Subcutaneous abdominal adipose tissue (tissue), 5 donors: Measurements from ENCODE around the gene TAF1C.

Source experiments
- H3K27ac ChIP-seq: one replicate; pipeline ENCODE4 v1.7.0; 2013; ENCODE audit warnings: low read depth, mild to moderate bottlenecking, inconsistent platforms, low read length, moderate library complexity
- H3K27me3 ChIP-seq, 5 donors: one replicate each; pipeline ENCODE4 v1.7.0; 2013; ENCODE audit warnings: low read length in 5 of 5, inconsistent platforms in 1 of 5; ENCODE audit not compliant: control insufficient read depth in 5 of 5, insufficient read depth in 4 of 5
- H3K36me3 ChIP-seq, 5 donors: one replicate each; pipeline ENCODE4 v1.7.0; 2013; ENCODE audit warnings: low read length in 5 of 5; ENCODE audit not compliant: control insufficient read depth in 5 of 5, insufficient read depth in 5 of 5
- H3K4me1 ChIP-seq, 5 donors: one replicate each; pipeline ENCODE4 v1.7.0; 2013; ENCODE audit warnings: low read length in 5 of 5, mild to moderate bottlenecking in 3 of 5, moderate library complexity in 1 of 5; ENCODE audit not compliant: control insufficient read depth in 5 of 5, insufficient read depth in 5 of 5
- H3K4me3 ChIP-seq, 5 donors: one replicate each; pipeline ENCODE4 v1.7.0; 2013; ENCODE audit warnings: low read length in 5 of 5, low read depth in 1 of 5
- H3K9ac ChIP-seq, 5 donors: one replicate each; pipeline ENCODE4 v1.7.0; 2013; ENCODE audit warnings: low read length in 5 of 5, mild to moderate bottlenecking in 4 of 5, moderate library complexity in 3 of 5
- H3K9me3 ChIP-seq, 5 donors: one replicate each; pipeline ENCODE4 v1.7.0; 2013; ENCODE audit warnings: low read length in 5 of 5; ENCODE audit not compliant: control insufficient read depth in 5 of 5
- donor health status: healthy.
- donor health status: healthy.
- donor health status: healthy.
- donor health status: healthy.
- donor health status: healthy.

TAF1C gene

DNA sequence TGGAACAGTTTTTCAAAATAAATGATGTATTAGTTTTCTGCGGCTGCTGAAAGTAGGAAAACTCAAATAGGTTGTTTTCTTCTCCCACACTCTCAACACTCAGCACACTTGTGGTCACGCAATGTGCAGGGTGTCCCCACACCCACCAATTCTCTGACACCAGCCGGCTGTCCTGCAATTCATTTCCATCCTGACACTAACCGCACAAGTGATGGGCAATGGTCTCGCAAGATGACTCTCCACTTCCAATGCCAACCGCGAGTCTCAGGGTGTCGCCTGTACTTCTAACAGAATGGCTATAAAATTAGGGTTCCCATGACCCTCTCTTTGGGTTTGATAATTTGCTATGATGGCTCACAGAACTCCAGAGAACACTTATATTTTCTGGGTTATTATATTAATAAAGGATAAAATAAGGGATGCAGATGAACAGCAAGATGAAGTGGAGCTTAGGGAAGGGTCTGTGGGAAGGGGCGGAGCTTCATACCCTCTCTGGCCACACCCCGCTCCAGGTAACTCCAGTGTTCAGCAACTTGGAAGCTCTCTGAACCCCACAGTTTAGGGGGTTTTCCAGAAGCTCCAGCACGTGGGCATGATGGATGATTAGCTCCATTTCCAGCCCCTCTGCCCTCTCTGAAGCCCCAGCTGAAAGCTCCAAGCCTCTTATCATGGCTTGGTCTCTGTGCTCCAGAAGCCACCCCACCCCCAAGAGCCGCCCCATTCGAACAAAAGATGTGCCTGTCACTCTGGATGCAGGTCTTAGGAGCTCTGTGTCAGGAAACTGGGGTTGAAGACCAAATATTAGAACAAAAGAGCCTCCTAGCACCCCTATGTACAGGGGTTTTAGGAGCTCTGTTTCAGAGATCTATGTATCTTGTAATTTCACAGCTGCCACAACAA is 19.8 kb downstream of the TAF1C start:
- H3K9me3 ChIP-seq = no peaks in the 10 kb centered on the region
- no peak overlapping the region for H3K4me3 ChIP-seq
- no peak overlapping the region for H3K9ac ChIP-seq

DNA sequence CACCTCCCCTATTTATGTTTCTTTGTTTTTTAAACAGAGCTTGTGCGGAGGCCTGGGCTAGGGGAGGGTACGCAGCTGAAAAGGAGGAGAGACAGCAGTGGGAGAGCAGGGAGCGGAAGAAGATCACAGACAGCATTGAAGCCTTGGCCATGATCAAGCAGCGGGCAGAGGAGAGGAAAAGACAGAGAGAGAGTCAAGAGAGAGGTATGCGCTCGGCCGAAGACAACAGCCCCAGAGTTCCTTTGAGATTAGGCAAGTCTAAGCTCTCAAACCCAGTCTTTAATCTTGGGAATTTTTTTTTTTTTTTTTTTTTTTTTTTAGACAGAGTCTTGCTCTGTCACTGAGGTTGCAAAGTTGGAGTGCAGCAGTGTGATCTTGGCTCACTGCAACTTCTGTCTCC is 21.1 kb downstream of the TAF1C start:
- Histone ChIP-seq H3K4me1 (no peaks in the 10 kb centered on the region), H3K9ac (no peak overlapping the region), H3K27ac (no peak overlapping the region), H3K4me3 (no peak overlapping the region), H3K36me3 (no peaks in the 10 kb centered on the region), H3K9me3 (no peaks in the 10 kb centered on the region), H3K27me3 (peaks cover 0 to 15% (median 9%) of the 10 kb centered on the region in 5 donors)

More for the DNA sequence above, 19.8 kb downstream of the TAF1C start:
- Histone ChIP-seq H3K27me3 (peaks cover 0 to 9% (median 3%) of the 10 kb centered on the region in 5 donors), H3K27ac (no peak overlapping the region), H3K4me1 (no peaks in the 10 kb centered on the region), H3K36me3 (no peaks in the 10 kb centered on the region)

DNA sequence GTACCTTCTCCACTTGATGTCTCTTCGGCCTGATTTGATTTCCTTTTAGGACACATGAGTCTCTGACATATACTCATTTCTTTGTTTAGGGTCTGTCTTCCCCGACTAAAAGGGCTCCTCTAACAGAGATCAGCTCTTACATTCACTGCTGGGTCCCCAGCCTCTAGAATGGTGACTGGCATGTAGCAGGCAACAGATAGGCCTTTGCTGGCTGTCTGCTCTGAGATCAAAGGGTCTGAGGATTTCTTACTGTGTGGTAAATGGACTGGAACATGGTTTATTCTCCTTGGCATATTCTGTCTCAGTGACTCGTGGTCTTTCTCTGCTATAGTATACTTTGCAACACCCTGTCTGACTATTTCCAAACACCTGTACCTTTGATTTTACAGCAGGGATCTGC is 25.1 kb downstream of the TAF1C start:
- H3K9me3 ChIP-seq = no peaks in the 10 kb centered on the region
- no peaks in the 10 kb centered on the region for H3K36me3 ChIP-seq
- no peak overlapping the region for H3K4me3 ChIP-seq
- no peak overlapping the region for H3K27ac ChIP-seq
- H3K27me3 ChIP-seq = peaks cover 4 to 23% (median 8%) of the 10 kb centered on the region in 5 donors
- no peaks in the 10 kb centered on the region for H3K4me1 ChIP-seq
- H3K9ac ChIP-seq = no peak overlapping the region

DNA sequence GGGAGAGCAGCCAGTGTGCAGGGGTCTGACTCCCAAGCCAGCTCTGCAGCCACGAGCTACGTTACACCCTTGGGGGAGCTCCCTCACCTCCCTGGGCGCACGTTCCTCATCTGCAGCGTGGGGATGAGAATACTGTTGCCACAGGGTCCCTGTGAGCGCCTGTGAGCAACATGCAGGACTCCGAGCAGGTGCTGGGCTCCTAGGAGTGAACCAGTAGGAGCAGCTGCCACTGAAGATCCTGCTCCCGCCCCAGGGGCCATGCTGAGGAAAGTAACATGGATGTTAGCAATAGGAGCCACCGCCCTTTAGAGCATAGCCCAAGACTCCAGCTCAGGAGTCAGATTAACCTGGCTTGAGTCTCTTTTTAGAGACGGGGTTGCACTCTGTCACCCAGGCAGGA is 25.8 kb downstream of the TAF1C start:
- peaks cover 4 to 22% (median 7%) of the 10 kb centered on the region in 5 donors for H3K27me3 ChIP-seq
- no peaks in the 10 kb centered on the region for H3K4me1 ChIP-seq
- no peak overlapping the region for H3K9ac ChIP-seq
- no peak overlapping the region for H3K27ac ChIP-seq
- H3K36me3 ChIP-seq = no peaks in the 10 kb centered on the region
- no peak overlapping the region for H3K4me3 ChIP-seq
- no peaks in the 10 kb centered on the region for H3K9me3 ChIP-seq

DNA sequence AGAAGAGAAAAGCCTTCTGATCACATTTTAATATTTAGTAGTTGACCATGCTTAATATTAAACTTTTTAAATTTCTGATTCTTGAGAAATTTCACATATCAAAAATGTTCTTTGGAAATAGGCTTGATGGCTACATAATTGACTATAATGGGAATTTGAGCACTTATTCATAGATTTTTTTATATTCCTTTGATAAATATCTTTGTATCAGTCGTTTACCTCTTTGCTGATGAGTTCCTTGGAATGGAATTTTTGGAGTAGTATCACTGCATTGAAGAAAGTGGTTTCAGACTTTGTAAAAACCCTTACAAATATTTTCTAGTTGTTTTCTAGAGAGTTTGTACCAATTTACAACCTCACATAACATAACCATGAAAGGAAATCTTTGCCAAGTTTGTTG is 27.1 kb downstream of the TAF1C start:
- no peaks in the 10 kb centered on the region for H3K9me3 ChIP-seq
- no peak overlapping the region for H3K9ac ChIP-seq
- no peaks in the 10 kb centered on the region for H3K4me1 ChIP-seq
- H3K4me3 ChIP-seq = no peak overlapping the region
- H3K27me3 ChIP-seq = peaks cover 7 to 22% (median 7%) of the 10 kb centered on the region in 5 donors
- no peaks in the 10 kb centered on the region for H3K36me3 ChIP-seq
- no peak overlapping the region for H3K27ac ChIP-seq

DNA sequence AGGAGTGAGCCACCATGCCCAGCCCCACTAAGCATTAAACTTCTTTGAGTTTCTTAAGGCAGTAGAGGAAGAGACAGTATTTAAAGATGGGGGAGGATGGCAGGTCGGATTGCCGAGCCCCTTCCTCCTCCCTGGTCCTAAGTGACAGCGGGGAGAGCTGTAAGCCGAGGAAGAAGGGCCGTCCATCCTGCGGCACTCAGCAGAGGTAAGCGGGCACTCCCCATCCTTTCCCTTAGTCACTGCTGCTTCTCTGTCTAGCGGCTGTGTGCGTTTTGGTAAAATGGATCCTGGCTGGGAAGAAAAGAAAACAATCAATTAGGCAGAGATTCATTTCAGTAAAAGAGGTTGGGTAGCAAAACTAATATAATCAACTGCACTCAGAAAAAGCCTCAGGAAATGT is 27.9 kb downstream of the TAF1C start:
- Histone ChIP-seq H3K4me3 (no peak overlapping the region), H3K9ac (no peak overlapping the region), H3K36me3 (no peaks in the 10 kb centered on the region), H3K9me3 (no peaks in the 10 kb centered on the region), H3K27me3 (peaks cover 7 to 22% (median 7%) of the 10 kb centered on the region in 5 donors), H3K27ac (no peak overlapping the region), H3K4me1 (no peaks in the 10 kb centered on the region)

DNA sequence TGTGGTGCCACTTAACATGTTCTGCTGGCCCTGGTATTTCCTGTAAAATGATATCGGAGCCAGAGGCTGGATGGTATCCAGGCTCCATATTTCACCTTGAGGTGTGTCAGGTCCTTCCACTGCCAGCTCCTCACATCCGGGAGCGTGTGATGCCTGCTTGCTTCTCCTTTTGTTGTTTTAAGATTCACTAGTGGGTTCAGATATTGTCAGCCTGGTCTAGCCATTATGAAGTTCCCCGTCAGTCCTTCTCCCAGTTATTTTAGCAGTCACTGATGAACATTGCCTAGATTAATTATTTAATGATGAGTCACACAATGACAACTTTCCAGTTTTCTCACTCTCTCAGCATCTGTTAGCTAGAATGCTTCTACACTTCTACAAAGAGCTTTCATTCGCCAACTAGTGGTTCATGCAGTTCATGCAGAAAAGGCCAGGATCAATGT is 30.5 kb downstream of the TAF1C start:
- Histone ChIP-seq H3K27ac (no peak overlapping the region), H3K4me1 (no peaks in the 10 kb centered on the region), H3K9me3 (no peaks in the 10 kb centered on the region), H3K9ac (no peak overlapping the region), H3K27me3 (peaks cover 7 to 19% (median 7%) of the 10 kb centered on the region in 5 donors), H3K36me3 (no peaks in the 10 kb centered on the region), H3K4me3 (no peak overlapping the region)

DNA sequence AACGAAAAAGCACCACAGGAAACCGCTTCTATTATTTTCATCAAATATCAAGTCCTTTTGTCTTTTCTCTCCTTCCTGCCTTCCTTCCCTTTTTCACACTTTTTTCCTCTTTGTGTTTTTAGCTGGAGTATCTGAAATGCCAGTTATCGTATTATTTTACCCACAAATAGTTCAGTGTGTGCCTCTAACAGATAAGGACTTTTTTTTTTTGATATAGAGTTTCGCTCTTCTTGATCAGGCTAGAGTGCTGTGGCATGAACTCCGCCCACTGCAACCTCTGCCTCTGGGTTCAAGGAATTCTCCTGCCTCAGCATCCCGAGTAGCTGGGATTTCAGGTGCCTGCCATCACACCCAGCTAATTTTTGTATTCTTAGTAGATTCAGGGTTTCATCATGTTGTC is 31.1 kb downstream of the TAF1C start:
- Histone ChIP-seq H3K27ac (no peak overlapping the region), H3K4me1 (no peaks in the 10 kb centered on the region), H3K9ac (no peak overlapping the region), H3K27me3 (peaks cover 3 to 14% (median 7%) of the 10 kb centered on the region in 5 donors), H3K4me3 (no peak overlapping the region), H3K36me3 (no peaks in the 10 kb centered on the region), H3K9me3 (no peaks in the 10 kb centered on the region)

DNA sequence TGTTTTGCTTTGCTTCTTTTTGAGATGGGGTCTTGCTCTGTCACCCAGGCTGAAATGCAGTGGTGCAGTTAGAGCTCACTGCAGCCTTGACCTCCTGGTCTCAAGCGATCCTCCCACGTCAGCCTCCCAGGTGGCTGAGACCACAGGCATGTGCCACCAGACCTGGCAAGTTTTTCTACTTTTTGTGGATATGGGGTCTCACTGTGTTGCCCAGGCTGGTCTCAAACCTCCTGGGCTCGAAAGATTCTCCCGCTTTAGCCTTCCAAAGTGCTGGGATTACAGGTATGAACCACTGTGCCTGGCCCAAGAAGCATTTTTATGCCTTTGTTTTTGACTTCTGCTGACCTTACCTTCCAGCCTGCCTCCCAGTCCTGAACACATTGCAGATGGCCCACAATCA is 31.6 kb downstream of the TAF1C start:
- no peaks in the 10 kb centered on the region for H3K9me3 ChIP-seq
- no peaks in the 10 kb centered on the region for H3K4me1 ChIP-seq
- peaks cover 3 to 14% (median 7%) of the 10 kb centered on the region in 5 donors for H3K27me3 ChIP-seq
- H3K36me3 ChIP-seq = no peaks in the 10 kb centered on the region
- H3K27ac ChIP-seq = no peak overlapping the region
- H3K4me3 ChIP-seq = no peak overlapping the region
- H3K9ac ChIP-seq = no peak overlapping the region

DNA sequence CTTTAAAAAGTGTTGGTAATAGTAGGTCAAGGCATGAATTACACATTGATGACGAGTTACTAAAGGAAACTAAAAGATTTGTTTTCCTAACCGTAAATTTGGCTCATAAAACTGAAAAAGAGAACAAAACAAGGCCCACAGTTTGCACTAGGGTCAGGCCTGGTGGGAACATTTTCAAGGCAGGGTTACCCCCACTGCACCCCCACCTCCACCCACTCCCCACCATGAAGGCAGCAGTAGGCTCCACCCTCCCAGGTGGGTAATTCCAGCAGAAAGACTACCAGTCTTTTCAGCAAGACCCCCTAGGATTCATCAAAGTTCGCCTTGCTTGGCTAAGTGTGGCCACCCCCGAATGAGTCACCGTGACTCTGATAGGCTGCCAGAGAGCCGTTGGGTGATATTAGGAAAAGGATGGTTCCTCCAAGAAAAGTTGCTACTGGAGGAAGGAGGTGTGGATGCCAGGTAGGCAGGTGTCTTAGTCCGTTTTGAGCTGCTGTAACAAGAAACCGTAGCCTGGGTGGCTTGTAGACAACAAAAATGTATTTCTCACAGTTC is 33.1 kb downstream of the TAF1C start:
- H3K9ac ChIP-seq = no peak overlapping the region
- no peaks in the 10 kb centered on the region for H3K36me3 ChIP-seq
- H3K27ac ChIP-seq = no peak overlapping the region
- peaks cover 0 to 7% (median 3%) of the 10 kb centered on the region in 5 donors for H3K27me3 ChIP-seq
- H3K4me3 ChIP-seq = no peak overlapping the region
- H3K4me1 ChIP-seq = no peaks in the 10 kb centered on the region
- no peaks in the 10 kb centered on the region for H3K9me3 ChIP-seq
